HepG2 (cell line): Measurements from ENCODE around the gene ZCCHC7. TPM values are rescaled to one million over a fixed set of nuclear protein-coding genes. Genes with fewer than 3 reads are reported as not detected.

Experiments used
- ATAC-seq: fragments of 200-7000 bp; cut with Tn5 transposase; 3 replicates; pipeline ENCODE4 v1.9.1; 2020; ENCODE audit warnings: mild to moderate bottlenecking, moderate library complexity
- BruUV-seq: library from RNA; stranded (reverse); fragments of 400-500 nt; replicated peaks from 2 replicates; lab custom pipeline; 2021; lab: Mats Ljungman, UMichigan
- CTCF ChIA-PET: fragments of 300-600 bp; formaldehyde crosslinking; extraction: SDS; loops from one replicate; lab custom pipeline; 2021; ENCODE audit warnings: low total read pairs, inconsistent platforms, low intra/inter-chr PET ratio; lab: Yijun Ruan, JAX
- POLR2A ChIA-PET: fragments of 350-600 bp; sonication (Branson Sonifier 250); formaldehyde crosslinking; loops from one replicate; lab custom pipeline; 2020; ENCODE audit warnings: antibody characterized with exemption, inconsistent platforms; lab: Yijun Ruan, JAX
- DNase-seq: peaks from one replicate; pipeline ENCODE4 v3.0.0-alpha.2; 2015; ENCODE audit warnings: low spot score
- FAIRE-seq: peaks from 3 replicates; lab custom pipeline; 2011; peaks lifted over from hg19 to GRCh38; lab: Jason Lieb, UNC
- H2AFZ ChIP-seq: one replicate; pipeline ENCODE4 v1.6.1; 2011; ENCODE audit warnings: low read length, inconsistent platforms
- H3K27ac ChIP-seq: fragments of 300-600 bp; 3 replicates; pipeline ENCODE4 v1.8.0; 2011; ENCODE audit warnings: mixed run types, mild to moderate bottlenecking, mixed read lengths, low read length, inconsistent platforms; ENCODE audit not compliant: insufficient read depth; ENCODE audit errors: extremely low read length
- H3K27me3 ChIP-seq, 2 experiments: fragments of 200-600 bp in 1 of 2; 2 replicates in 1 of 2; 3 replicates in 1 of 2; pipeline versions ENCODE4 v1.6.0 to v1.8.0; 2011; ENCODE audit warnings: low read length in 2 of 2, mild to moderate bottlenecking in 2 of 2, moderate library complexity in 2 of 2, inconsistent platforms in 1 of 2; ENCODE audit not compliant: insufficient read depth in 2 of 2, control insufficient read depth in 1 of 2
- H3K36me3 ChIP-seq, 2 experiments: fragments of 200-600 bp in 1 of 2; replicated peaks in 1 of 2; 2 replicates in 1 of 2; 3 replicates in 1 of 2; pipeline versions ENCODE4 v1.5.1 to v1.8.0; 2011; ENCODE audit warnings: low read length in 2 of 2, inconsistent platforms in 1 of 2; ENCODE audit not compliant: insufficient read depth in 2 of 2, control insufficient read depth in 1 of 2
- H3K4me1 ChIP-seq: 2 replicates; pipeline ENCODE4 v1.5.1; 2012; ENCODE audit warnings: low read length, inconsistent platforms; ENCODE audit not compliant: insufficient read depth
- H3K4me2 ChIP-seq: 2 replicates; pipeline ENCODE4 v1.6.0; 2011; ENCODE audit warnings: low read depth, low read length, inconsistent platforms
- H3K4me3 ChIP-seq, 3 experiments: fragments of 200-600 bp in 1 of 3; sonication (generic), shearing (Covaris generic) in 1 of 3; replicated peaks in 1 of 3; 2 replicates each; pipeline ENCODE4 v1.5.1; 2011 to 2016; ENCODE audit warnings: low read length in 3 of 3, inconsistent platforms in 2 of 3, low read depth in 2 of 3, mild to moderate bottlenecking in 2 of 3, control low read depth in 1 of 3, mixed read lengths in 1 of 3; ENCODE audit not compliant: insufficient read depth in 1 of 3
- H3K79me2 ChIP-seq: one replicate; pipeline ENCODE4 v1.6.1; 2011; ENCODE audit warnings: low read length, inconsistent platforms; ENCODE audit not compliant: insufficient read depth
- H3K9ac ChIP-seq: 2 replicates; pipeline ENCODE4 v1.6.0; 2011; ENCODE audit warnings: mild to moderate bottlenecking, low read depth, low read length, inconsistent platforms; ENCODE audit not compliant: insufficient read depth
- H3K9me3 ChIP-seq: 2 replicates; pipeline ENCODE4 v1.5.1; 2012; ENCODE audit warnings: mild to moderate bottlenecking, low read length
- H4K20me1 ChIP-seq: 2 replicates; pipeline ENCODE4 v1.6.0; 2011; ENCODE audit warnings: inconsistent platforms, mild to moderate bottlenecking, low read length, moderate library complexity; ENCODE audit not compliant: insufficient read depth
- DBP ChIP-seq: sonication (generic); formaldehyde crosslinking; IDR thresholded peaks from 2 replicates; pipeline ENCODE4 v1.4.0; 2020; ENCODE audit warnings: missing genetic modification reagents; ENCODE audit errors: not compliant biosample characterization
- NR0B2 ChIP-seq: sonication (generic); formaldehyde crosslinking; IDR thresholded peaks from 2 replicates; pipeline ENCODE4 v1.4.0; 2020; ENCODE audit warnings: mild to moderate bottlenecking, missing genetic modification reagents
- NR2F6 ChIP-seq, 2 experiments: IDR thresholded peaks; 2 replicates each; pipeline ENCODE4 v1.6.1; 2016; ENCODE audit warnings: antibody characterized with exemption in 1 of 2, mild to moderate bottlenecking in 1 of 2
- RORA ChIP-seq: sonication (generic); formaldehyde crosslinking; IDR thresholded peaks from 2 replicates; pipeline ENCODE4 v1.5.0; 2020; ENCODE audit warnings: mild to moderate bottlenecking, missing genetic modification reagents, moderate library complexity
- TFDP2 ChIP-seq: sonication (generic); formaldehyde crosslinking; IDR thresholded peaks from 2 replicates; pipeline ENCODE4 v1.4.0; 2020; ENCODE audit warnings: missing genetic modification reagents
- ZBTB46 ChIP-seq: sonication (generic); formaldehyde crosslinking; IDR thresholded peaks from 2 replicates; pipeline ENCODE4 v1.4.0; 2020; ENCODE audit warnings: mild to moderate bottlenecking, missing genetic modification reagents, borderline replicate concordance
- ZKSCAN5 ChIP-seq: sonication (generic); formaldehyde crosslinking; IDR thresholded peaks from 2 replicates; pipeline ENCODE4 v1.5.1; 2020; ENCODE audit warnings: mild to moderate bottlenecking, missing genetic modification reagents
- ZNF260 ChIP-seq: sonication (generic); formaldehyde crosslinking; IDR thresholded peaks from 2 replicates; pipeline ENCODE4 v1.4.0; 2020; ENCODE audit warnings: missing genetic modification reagents, low read depth, mild to moderate bottlenecking, borderline replicate concordance
- ZNF503 ChIP-seq: sonication (generic); formaldehyde crosslinking; IDR thresholded peaks from 2 replicates; pipeline ENCODE4 v1.4.0; 2020; ENCODE audit warnings: missing genetic modification reagents
- ZNF543 ChIP-seq: sonication (generic); formaldehyde crosslinking; IDR thresholded peaks from 2 replicates; pipeline ENCODE4 v1.4.0; 2020; ENCODE audit warnings: mild to moderate bottlenecking, missing genetic modification reagents
- ZNF792 ChIP-seq: IDR thresholded peaks from 2 replicates; pipeline ENCODE4 v1.6.1; 2016
- ZSCAN22 ChIP-seq: sonication (generic); formaldehyde crosslinking; IDR thresholded peaks from 2 replicates; pipeline ENCODE4 v1.4.0; 2020; ENCODE audit warnings: mild to moderate bottlenecking, missing genetic modification reagents
- WGBS: methylation state at CpG from one replicate; pipeline ENCODE4 v1.1.6; 2017; ENCODE audit warnings: low lambda C conversion rate; 5-methylcytosine and 5-hydroxymethylcytosine counted together
- in situ Hi-C: cut with HindIII; loops from 2 replicates; pipeline ENCODE4 v1.10.0; 2017; ENCODE audit warnings: low pct_unique_long_range_greater_than_20kb; ENCODE audit not compliant: extremely low pct_ligation_motif_present
- intact Hi-C: fragments of 100-400 bp; cut with micrococcal nuclease; formaldehyde crosslinking; loops from one replicate; pipeline ENCODE4 v1.10.0; 2022; ENCODE audit not compliant: unreplicated experiment
- polyA plus RNA-seq, 8 experiments: library from polyadenylated mRNA; depleted of rRNA in 3 of 8; stranded (reverse) in 7 of 8; unstranded in 1 of 8; fragments of >200 nt; fragmentation: Illumina TruSeq in 4 of 8; extraction: Trizol in 4 of 8; gene quantifications; 2 replicates each; pipeline versions ENCODE4 v1.2.1 to v1.2.3, GENCODE V29; 2011 to 2016; ENCODE audit warnings: low read depth in 4 of 8, missing spikeins in 1 of 8, mixed read lengths in 1 of 8; ENCODE audit not compliant: insufficient read depth in 1 of 8
- total RNA-seq, 5 experiments: library from RNA; depleted of rRNA; stranded (reverse); fragments of >200 nt; fragmentation: Illumina TruSeq; extraction: Trizol; gene quantifications; 2 replicates each; pipeline ENCODE4 v1.2.3, GENCODE V29; 2016; ENCODE audit warnings: low read depth in 1 of 5

The ZCCHC7 gene
- total and polyA plus RNA-seq, 2 of the 13 experiments (the other 11 are each of a cell fraction or from before 2014, with no cell fraction given), result 13.6 to 19.3 TPM

- no peak for DNase-seq
- POLR2A ChIA-PET, result no interaction called here
- no TSS peak for BruUV-seq
- H3K79me2 ChIP-seq, result peaks cover 1% of the 10 kb centered on the region
- H3K9ac ChIP-seq, result no peak overlapping the region
- in situ Hi-C loops (no loop called here), intact Hi-C loops (no loop called here)
- no peaks in the 10 kb centered on the region; a peak in 1 of 5 replicates for H3K36me3 ChIP-seq
- no peak for FAIRE-seq
- no peak for TF ChIP-seq NR0B2 (CRISPR knock-in tag)
- TF ChIP-seq ZNF792 (CRISPR knock-in tag), result no peak
- TF ChIP-seq NR2F6 (IDR thresholded peaks at IDR 0.05), result no peak
- no peak for TF ChIP-seq NR2F6 (CRISPR knock-in tag; IDR thresholded peaks at IDR 0.05)
- TF ChIP-seq ZNF260, result no peak
- no peak for TF ChIP-seq DBP
- TF ChIP-seq ZSCAN22, result no peak
- no peaks in the 10 kb centered on the region for H3K9me3 ChIP-seq
- no peak for ATAC-seq
- no peak overlapping the region for H2AFZ ChIP-seq
- no peak overlapping the region for H3K4me3 ChIP-seq
- CTCF ChIA-PET, result no interaction called here
- H4K20me1 ChIP-seq, result no peaks in the 10 kb centered on the region
- WGBS, result 98% methylated on average over 2 of the region's 2 CpGs
- H3K27me3 ChIP-seq, result no peaks in the 10 kb centered on the region
- peaks cover 8% of the 10 kb centered on the region for H3K4me1 ChIP-seq
- H3K27ac ChIP-seq, result no peak overlapping the region
- no peak overlapping the region for H3K4me2 ChIP-seq
Observed at GRCh38 chr9:37148181-37148580, 27.8 kb downstream of the ZCCHC7 start.

GRCh38 chr9:37149666-37150308 is 29.4 kb downstream of the ZCCHC7 start:
- 97% methylated on average over 4 of the region's 4 CpGs for WGBS
- Histone ChIP-seq H3K27me3 (no peaks in the 10 kb centered on the region), H3K27ac (no peak overlapping the region), H2AFZ (no peak overlapping the region), H4K20me1 (no peaks in the 10 kb centered on the region), H3K36me3 (peaks cover 0 to 1% of the 10 kb centered on the region in 2 experiments; a peak in 3 of 5 replicates), H3K4me1 (peaks cover 2% of the 10 kb centered on the region), H3K4me2 (no peak overlapping the region), H3K4me3 (no peak overlapping the region), H3K9ac (no peak overlapping the region), H3K9me3 (no peaks in the 10 kb centered on the region), H3K79me2 (no peaks in the 10 kb centered on the region)
- POLR2A ChIA-PET, result no interaction called here
- DNase-seq, result no peak
- ATAC-seq, result no peak
- intact Hi-C loops (no loop called here), in situ Hi-C loops (no loop called here)
- CTCF ChIA-PET, result no interaction called here
- BruUV-seq, result no TSS peak
- no peak for FAIRE-seq
- TF ChIP-seq RORA (CRISPR knock-in tag), result no peak
- TF ChIP-seq ZBTB46 (CRISPR knock-in tag), result no peak
- TF ChIP-seq ZKSCAN5, result no peak
- TF ChIP-seq ZNF543 (CRISPR knock-in tag), result no peak
- TF ChIP-seq ZNF503 (CRISPR knock-in tag), result no peak
- TF ChIP-seq TFDP2 (CRISPR knock-in tag), result no peak
